CD4-positive, alpha-beta T cell treated with Interleukin-6 for 4 hours (primary cell): ENCODE results near the gene TSPAN31.

Experiments
- DNase-seq: peaks from one replicate; pipeline ENCODE4 v3.0.0-alpha.2; 2020; ENCODE audit warnings: mixed read lengths

TSPAN31 gene

DNA sequence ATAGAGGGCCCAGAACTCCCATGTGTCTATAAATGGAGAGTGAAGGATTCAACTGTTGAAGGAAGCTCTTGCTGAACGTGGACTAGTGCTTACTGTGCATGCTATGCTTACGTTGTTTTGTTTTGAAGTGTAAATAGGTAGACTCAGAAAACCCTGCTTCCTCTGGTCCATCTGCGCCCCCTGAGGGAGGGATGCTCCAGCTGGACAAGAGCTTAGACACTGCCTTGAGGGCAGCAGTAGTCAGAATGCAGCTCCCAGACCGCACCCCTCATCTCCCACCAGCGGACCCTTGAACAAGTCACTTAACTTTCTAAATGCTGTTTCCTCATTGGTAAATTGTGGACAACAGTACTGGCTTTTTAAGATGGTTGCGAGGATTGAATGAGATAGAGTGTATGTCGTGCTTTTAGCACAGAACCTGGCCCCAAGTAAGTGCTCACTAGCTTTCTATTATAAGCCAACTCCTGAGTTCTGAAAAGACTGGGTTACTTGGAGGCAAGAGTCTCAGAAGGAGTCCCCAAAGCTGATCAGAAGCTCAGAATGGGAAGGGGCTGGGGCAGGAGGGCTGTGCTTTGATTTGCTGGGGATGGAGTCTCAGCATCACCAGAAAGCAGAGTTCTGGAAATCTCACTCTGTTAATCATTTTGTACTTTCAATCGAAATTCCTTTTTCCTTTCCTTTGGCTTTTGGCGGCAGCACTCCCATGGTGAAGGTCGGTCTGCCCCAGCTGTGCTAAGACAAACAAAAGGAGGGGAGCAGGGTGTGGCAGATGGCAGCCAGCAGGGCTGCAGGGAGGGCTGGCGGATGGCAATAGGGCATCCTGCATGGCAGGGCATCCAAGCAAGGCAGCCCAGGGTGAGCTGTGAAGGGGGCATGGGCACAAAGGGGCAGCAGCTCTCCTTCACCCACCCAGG is 21.9 kb upstream of the TSPAN31 start:
- no peak for DNase-seq

DNA sequence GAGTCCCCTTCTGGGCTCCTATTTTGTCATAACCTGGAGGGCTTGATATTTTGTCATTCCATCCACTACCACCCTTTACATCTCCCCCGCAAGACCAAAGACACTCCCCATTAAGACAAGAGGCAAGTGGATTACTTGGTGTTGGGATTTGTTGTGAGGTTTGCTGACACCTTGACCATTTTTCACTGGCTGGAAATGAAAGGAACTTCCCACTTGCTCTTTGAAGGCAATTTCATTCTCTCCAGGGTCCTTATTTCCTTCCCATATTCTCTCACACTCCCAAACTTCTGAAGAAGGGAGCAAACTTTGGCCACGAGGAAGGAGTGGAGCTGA is 21.2 kb upstream of the TSPAN31 start:
- no peak for DNase-seq

DNA sequence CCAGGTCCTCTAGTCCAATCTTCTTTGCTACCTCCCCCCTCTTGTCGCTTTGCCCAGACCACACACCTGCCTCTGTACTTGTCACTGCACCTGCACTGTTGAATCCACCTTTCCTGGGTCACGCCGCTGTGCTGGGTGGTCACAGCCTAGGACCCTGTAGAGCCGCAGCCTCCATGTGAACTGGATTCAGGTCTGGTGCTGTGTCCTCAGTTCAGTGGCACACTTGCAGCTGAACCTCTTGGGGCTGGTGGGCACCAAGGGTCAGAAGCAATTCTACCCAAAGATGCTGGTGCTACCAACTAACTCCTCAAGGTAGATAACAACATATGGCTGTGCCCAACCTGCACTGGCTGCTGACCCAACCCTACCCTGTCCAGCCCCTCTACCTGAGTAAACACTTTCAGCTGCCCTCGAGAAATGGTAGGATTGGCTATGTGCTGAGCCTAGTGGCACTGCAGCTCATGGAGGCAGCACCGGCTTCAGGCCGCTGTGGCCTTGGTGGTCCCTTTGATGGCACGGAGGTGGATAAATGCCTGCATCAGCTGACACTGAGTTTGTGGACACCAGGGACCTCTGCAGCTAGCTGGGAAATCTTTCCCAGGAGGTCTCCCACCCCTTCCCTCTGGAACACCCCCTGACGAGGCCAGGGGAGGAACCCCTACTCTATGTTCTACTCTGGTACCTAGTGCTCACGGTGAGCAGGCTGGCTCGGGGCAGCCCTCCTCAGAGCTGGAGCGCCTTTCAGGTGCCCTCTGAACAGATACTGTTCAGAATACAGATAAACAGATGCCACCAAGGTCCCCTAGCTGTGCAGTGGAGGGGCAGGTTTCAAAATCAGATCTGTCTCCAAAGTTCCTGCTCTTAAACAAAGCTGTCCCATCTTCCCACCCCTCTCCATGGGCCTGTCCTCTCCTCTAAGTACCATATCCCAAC is 20.6 kb upstream of the TSPAN31 start:
- DNase-seq: no peak

DNA sequence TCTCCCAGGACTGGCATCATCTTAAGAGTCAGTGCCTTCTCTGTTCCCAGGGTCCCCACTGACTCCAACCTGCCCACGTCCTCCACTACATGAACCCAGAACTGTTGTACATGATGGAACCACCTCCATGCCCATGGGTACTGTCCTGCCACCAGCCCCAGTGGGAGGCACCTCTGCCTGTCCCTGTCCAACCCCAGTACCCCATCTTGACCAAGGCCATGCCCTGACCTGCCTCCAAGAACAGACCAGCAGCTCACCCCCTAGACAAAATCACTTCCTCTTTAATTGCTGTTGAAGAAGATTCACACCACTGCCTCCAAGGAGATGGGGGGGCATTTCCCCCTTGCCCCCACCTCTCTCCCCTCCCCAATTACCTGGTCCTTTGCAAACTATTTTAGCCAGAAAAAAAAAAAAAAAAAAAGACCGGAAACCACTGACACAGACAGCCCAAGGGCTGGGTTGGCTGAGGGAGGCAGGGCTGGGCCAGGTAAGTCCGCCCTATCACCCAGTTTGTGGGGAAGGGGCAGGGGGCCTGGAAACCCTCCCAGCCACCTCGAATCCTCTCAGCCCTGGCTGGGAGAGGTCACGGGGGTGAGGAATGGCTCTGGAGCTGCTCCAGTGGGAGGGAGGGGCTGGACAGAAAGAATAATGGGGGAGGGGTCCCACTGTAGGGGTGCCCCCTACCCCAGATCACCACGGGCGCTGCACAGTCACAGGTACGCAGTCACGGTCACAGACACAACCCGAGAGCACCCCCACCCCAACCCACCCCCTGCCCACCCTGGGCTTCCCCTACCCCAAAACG is 19.7 kb upstream of the TSPAN31 start:
- DNase-seq: no peak

DNA sequence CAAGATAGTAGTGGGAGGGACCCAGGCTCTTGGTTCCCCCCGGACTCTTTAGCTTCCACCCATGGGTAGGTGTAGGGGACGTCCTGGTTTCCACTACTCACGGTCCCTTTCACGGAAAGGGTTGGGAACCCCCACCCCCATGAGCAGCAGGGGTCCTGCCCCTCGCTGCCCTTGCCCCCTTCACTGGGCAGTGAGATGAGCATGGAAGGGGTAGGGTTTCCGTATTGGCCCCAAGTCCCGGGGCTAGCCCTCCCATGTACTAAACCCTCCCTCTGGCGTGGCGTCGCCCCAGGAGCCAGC is 19.0 kb upstream of the TSPAN31 start:
- no peak for DNase-seq

DNA sequence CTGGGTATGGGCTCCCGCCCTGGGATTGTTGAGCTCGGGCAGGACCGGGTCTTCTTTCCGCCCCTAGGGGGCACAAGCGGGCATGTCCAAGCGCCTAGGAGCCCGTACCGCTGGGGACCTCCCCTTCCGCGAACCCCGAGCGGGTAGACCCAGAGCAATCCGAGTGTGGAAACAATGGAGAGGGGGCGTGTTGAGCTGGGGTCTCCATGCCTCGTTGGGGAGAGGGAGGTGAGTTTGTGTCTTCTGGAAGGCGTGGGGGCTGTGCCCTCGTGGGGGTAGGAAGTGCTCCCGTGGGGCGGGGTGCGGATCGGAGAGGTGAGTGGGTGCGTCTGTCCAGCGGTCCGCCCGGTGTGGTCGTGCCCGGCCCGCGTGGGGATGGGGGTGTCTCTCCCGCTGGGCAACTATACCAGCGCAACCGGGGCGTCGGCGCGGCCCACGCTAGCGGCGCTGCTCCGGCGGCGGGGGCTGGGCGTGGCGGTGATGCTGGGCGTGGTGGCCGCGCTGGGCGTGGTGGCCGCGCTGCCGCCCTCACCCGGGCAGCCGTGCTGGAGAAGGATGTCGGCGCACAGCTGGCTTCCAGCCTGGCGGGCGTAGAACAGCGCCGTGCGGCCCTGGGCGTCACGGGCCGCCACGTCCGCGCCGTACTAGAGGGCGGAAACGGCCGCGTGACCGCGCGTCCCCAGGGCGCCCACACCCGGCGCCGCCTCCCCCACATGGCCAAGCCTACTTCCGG is 18.5 kb upstream of the TSPAN31 start:
- DNase-seq: peak; percentile 42

DNA sequence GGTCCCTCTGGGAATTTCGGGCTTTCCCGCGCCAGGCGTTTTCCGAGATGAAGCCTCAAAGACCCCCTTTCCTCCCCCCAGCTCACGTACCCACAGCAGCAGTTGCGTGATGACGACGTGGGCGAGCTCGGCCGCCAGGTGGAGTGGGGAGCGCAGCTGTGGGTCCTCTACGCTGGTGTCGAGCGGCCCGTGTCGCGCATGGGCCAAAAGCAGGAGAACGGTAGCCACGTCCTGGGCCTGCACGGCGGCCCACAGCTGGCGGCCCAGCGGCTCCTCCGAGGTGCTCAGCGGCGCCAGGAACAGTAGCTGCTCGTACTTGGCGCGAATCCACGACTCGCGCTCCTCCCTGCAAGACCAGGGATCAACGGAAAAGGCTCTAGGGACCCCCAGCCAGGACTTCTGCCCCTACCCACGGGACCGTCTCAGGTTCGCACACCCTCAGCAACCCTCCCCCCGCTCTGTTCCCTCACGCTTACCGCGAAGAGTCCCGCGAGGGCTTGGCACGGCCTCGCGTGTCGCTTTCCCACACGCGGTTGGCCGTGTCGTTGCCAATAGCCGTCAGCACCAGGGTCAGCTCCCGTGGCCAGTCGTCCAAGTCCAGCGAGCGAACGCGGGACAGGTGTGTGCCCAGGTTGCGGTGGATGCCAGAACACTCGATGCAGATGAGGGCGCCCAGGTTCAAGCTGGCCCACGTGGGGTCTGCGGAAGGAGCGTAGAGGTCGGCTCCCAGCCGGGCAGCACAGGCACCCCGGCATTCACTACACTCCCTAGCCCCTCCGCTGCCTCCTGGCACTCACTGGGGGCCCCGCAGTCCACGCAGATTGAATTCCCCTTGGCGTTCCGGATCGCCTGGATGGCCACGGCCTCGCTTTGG is 17.7 kb upstream of the TSPAN31 start:
- no peak for DNase-seq

DNA sequence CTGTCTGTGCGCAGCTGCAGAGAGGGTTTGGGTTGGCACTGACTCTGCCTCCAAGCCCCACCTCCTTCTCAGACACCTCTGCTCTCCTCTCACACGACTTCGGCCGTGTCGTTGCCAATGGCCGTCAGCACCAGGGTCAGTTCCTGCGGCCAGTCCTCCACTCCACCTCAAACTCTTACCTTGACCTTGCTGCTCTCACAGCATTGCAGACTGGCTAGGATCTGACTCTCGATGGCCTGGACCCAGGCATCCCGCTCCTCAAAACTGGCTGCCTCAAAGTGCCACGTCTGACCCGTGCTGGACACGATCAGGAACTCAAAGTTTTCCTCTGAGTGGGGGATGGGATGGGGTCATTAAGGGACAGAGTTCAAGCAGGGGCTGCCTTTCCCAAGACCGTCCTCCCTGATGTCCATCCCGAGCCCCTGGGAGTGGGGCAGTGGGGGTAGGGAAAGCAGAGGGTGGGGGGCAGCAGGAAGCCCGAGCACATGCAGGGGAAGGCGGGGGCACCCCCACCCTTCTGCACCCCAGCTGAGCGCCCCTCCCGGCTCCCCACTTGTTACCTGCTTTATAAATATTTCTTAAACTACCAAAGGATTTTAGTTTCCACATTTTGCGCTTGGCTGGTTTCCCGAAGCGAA is 17.0 kb upstream of the TSPAN31 start:
- DNase-seq: no peak

DNA sequence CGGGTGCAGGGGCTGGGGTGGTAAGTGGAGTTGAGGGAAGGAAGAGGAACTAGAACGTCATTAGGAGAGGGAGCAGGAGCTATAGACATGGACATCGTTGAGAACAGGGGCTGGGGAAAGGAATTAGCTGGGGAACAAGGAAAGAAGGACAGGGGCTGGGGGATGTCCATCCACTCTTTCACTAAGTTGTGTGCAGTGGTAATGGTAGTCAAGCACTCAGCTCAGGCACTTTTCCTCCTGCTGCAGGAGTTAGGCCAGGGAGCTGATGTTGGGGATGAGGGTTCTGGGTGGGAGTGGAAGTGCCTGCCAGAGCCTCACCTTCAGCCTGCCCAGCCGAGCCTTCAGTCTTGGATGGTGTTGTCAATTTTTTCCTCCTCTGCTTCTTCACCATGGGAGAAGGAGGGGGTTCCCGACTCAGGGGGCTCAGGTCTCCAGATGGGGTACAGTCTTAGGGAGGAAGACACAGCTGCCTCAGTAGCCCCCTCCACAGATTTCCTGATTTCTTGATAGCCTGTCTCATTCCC is 15.5 kb upstream of the TSPAN31 start:
- DNase-seq: no peak

DNA sequence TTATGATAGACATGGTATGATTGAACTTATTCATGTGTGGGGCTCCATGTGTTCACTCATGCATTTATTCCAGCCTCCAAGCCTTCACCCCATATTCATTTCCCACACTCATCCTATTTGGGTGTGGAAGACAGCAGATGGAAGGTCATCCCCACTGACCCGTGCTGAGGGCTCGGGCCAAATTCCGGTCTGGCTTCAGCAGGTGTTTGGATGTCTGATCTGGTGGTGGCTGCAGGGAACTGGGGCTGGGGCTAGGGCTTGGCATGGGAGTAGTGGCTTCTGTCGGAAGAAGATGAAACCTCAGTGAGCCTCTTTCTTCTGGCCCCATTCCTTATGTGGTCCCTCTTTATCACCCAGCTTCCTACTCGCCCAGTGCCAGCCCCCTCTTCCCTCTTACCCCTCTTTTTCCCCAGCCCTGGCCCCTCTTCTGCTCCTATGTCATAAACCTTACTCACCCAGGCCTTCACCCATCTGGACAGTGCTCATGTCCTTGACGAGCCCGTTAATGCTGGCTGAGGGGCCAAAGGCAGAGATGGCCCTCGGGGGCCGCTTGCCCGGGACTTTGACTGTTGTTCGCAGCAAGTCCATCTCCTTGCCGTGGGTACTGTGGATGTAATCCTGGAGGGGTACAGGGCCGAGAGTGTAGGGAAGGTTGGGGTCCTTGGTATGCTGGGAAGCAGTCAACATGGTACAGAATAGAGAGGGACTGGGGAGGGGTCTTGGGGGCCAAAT is 14.3 kb upstream of the TSPAN31 start:
- DNase-seq: no peak

DNA sequence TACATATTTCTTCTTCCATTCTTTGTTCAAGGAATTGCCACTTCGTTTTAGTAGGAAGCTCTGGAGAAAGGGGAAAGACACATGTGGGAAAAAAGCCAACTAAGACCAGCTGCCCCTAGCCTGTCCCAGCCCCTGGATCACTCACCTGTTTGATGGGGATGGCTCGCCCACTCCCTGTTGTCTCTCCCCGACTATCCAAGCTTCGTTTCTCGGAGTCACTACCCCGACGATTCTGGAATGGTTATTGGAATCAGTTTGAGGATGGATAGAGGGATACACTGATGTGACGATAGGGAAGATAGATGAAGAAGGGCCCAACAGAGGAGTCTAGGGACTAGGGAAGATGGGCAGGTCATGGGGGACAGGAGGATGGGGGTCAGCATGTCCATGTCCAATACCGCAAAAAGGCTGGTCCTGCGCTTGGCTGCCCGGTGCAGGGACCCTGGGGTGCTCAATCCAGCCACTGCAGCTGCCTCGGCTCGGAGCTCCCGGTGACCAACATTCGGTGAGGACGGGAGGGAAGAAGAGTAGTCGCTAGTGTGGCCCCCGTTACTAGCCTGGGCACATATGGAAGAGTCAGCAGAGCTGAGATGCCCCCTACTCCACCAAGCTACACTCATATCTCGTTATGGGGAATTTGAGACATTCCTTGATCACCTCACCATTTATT is 13.3 kb upstream of the TSPAN31 start:
- DNase-seq: no peak

DNA sequence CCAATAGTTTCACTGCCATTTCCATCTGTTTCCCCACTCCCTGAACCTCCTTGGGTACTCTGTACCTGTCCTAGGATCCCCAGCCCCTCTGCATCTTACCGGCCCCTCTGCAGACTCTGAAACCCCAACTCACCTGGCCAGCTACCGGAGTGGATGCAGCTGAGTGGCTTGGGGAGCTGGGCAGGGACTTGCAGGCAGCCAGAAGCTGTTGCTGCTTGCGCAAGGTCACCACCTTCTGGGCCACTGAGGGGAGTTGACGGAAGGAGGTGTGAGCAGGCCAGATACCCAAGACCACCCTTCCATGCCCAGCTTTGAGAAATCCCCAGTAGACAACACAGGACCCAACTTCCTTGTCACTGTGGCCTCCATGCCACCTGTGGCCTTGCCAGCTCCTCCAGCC is 12.6 kb upstream of the TSPAN31 start:
- no peak for DNase-seq

DNA sequence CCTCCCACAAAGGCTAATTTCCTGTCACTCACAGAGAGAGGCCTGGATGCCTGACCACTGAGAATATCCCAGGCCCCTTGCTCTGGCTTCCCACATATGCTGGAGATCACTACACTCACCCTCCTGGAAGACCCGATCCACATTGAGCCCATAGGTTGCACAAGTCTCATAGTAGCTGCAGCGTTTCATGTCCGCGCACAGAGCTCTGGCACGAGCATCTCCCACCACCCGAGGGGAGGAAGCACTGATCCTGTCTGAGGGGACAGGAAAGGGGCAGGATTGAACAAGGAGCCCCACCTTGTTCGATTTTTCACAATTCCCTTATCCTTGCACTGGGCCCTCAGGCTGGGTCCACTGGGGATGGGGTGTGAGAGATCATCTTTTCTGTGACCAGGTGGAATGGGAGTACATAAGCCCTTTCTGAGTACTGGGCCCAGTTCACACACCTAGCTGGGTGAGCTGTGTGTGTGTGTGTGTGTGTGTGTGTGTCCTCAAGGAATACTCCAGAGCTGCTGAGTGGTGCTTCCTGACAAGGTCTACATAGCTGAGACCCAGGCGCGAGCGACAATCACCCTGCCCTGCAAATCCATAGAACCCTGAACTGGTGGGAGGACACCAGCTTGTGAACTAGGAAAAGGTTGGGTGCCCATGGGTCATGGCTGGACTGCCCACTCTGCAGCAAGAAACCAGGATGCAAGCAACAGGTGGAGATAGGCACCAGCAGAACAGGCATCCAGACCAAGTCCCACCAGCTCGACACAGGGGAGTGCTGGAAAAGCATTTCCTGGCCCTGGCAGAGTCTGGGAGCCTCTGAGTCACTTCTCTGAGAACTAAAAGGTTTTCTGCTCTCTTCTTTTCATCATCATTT is 11.9 kb upstream of the TSPAN31 start:
- DNase-seq: no peak

DNA sequence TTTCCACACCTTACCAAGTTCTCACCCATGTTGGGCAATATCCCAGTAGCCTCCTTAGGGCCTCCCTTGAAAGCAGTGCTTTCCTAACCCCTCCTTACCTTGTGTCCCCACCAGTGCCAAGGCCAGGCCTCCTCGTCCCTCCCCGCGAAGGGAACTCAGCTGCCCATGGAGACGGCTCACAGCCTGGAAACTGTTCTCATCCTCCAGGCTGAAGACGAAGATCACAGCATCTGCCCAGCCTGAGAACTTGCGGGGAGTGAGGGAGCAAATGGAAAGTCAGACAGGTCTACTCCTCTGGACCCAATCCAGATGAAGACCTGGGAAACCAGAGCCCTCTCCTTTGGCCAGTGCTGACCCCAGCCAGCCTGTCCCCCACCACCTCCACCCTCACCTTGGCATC is 10.9 kb upstream of the TSPAN31 start:
- DNase-seq: no peak

DNA sequence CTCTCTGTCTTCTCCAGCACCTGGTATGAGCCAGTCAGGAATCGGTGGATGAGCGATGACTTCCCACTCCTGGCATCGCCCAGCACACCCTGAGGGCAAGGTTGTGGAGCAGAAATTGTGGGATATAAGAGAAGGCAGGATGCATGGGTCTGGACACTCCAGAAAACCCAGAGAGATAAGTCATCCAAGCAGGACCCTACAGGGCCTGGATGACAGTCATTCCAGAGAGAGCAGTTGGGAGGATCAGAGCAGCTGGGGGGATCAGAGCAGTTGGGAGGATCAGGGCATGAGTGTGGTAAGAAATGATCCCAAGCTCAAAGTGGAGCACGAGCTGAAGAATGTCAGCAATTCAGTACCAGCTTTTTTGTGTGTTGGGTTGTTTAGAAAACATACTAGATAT is 10.2 kb upstream of the TSPAN31 start:
- no peak for DNase-seq

DNA sequence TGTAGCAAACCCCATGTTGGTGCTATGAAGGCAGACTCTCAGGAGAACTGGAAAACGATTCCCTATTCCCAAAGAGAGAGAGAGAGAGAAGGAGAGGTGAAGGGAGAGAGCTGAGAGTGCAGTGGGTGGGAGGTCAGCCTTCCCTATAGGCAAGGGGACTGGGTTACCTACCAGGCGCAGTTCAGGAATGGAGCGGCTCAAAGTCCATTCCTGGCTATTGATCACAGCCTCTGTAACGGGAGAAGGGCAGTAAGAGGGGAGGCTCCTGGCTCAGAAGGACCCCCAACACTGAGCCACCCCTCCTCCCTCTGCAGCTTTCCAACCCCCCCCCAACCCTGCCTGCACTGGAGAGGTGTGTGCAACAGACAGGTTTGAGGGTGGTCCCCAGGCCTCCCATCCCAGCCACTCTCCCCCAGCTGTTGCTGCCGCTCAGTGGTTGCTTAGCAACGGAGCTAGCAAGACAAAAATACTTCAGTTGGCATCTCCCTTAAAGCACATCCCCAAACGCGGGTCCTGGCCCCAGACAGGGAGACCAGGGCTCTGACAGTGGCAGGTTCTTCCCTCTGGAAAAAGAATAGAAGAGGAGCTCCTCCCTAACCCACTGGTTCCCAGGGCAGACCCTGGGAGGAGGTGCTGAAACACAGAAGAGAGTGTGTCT is 9.5 kb upstream of the TSPAN31 start:
- no peak for DNase-seq

DNA sequence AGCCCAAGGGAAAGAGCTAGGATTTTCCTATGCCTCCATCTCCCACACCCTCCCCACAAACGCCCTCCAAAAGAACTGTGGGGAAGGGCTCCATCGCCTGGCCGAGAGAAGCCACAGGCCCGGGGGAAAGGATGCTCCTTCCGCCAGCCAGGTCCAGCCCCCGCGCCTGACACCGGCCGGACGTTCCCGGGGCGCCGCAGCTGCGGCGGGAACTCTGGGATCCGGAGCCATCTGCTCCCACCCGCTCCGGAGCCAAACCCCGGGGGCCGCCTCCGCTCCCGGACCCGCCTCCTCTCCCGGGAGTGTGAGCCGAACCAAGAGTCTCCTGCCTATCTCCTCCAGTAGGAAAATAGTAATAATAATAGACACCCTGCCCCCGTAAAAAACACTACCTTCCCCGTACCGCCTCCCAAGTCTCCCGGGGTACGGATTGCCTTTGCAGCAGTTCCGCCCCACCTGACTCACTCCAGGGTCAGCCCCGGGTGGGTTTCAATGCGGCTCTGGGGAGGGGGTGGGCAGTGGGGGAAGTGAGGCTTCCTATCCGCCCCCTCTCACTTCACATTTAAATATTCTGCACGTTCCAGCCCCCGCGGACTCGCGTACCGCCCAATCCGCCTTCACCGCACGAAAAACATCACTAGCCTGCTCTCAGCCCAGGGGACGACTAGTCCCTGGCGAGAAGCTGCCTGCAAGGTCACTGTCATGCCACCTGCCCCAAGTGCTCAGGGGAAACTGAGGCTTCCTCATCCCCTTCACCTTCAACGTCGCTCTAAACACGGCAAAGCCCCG is 8.7 kb upstream of the TSPAN31 start:
- DNase-seq: no peak
